Vagina (tissue), 2 donors: Measurements from ENCODE around the gene SNED1. TPM values are rescaled to one million over a fixed set of nuclear protein-coding genes. Genes with fewer than 3 reads are reported as not detected.

Experiments
- DNase-seq, 2 donors: peaks; one replicate each; pipeline ENCODE4 v3.0.0-alpha.2; 2017; ENCODE audit errors: extremely low spot score in 2 of 2
- H3K27ac ChIP-seq: fragments of 200-600 bp; sonication (generic); one replicate; pipeline ENCODE4 v1.5.1; 2019
- H3K27me3 ChIP-seq: fragments of 200-600 bp; sonication (generic); one replicate; pipeline ENCODE4 v1.5.1; 2019
- H3K36me3 ChIP-seq, 2 donors: fragments of 200-600 bp; sonication (generic); one replicate each; pipeline ENCODE4 v1.5.1; 2017 to 2019
- H3K4me1 ChIP-seq: fragments of 200-600 bp; sonication (generic); one replicate; pipeline ENCODE4 v1.5.1; 2019
- H3K4me3 ChIP-seq, 2 donors: fragments of 200-600 bp; sonication (generic); 1 replicate in 1 of 2; 2 replicates in 1 of 2; pipeline ENCODE4 v1.5.1; 2016 to 2019
- H3K9me3 ChIP-seq: fragments of 200-600 bp; sonication (generic); one replicate; pipeline ENCODE4 v1.5.1; 2019
- CTCF ChIP-seq, 3 experiments: fragments of 450-650 bp in 2 of 3; fragments of 200-600 bp in 1 of 3; sonication (generic) in 1 of 3; IDR thresholded peaks; one replicate each; pipeline ENCODE4 v1.5.1; 2017 to 2019; ENCODE audit warnings: antibody characterized with exemption in 3 of 3, mild to moderate bottlenecking in 2 of 3, moderate library complexity in 2 of 3
- POLR2A ChIP-seq, 2 donors: fragments of 450-650 bp; IDR thresholded peaks; one replicate each; pipeline ENCODE4 v1.6.1; 2017; ENCODE audit warnings: antibody characterized with exemption in 2 of 2, mild to moderate bottlenecking in 2 of 2, moderate library complexity in 2 of 2
- POLR2AphosphoS5 ChIP-seq, 2 donors: sonication (generic); formaldehyde crosslinking; IDR thresholded peaks; one replicate each; pipeline ENCODE4 v1.9.0; 2017; ENCODE audit warnings: antibody characterized with exemption in 2 of 2, mild to moderate bottlenecking in 2 of 2, low read depth in 1 of 2; ENCODE audit not compliant: insufficient read depth in 1 of 2
- intact Hi-C: fragments of 100-400 bp; cut with DNase I; formaldehyde crosslinking; loops from one replicate; pipeline ENCODE4 v1.15.1; 2023
- total RNA-seq: library from RNA; depleted of rRNA; stranded (reverse); fragments of >200 nt; gene quantifications from one replicate; pipeline ENCODE4 v1.2.3, GENCODE V29; 2016

Gene SNED1
- total RNA-seq, 1 donor from 2014 or later, result 55.5 TPM

GRCh38 chr2:240952496-240953246, 45.7 kb upstream of the SNED1 start:
- Histone ChIP-seq H3K4me3 (no peak overlapping the region), H3K27me3 (no peaks in the 10 kb centered on the region), H3K9me3 (no peaks in the 10 kb centered on the region), H3K27ac (no peak overlapping the region), H3K36me3 (no peaks in the 10 kb centered on the region), H3K4me1 (peaks cover 3% of the 10 kb centered on the region)
- intact Hi-C loops, result no loop called here
- no peak for TF ChIP-seq POLR2A (IDR thresholded peaks at IDR 0.05)
- peak; percentile 58 to 77 for DNase-seq

- no peaks in the 10 kb centered on the region for H3K27me3 ChIP-seq
- intact Hi-C loops, result no loop called here
- peak; percentile 69 to 74 for DNase-seq
- no peak for TF ChIP-seq POLR2A (IDR thresholded peaks at IDR 0.05)
- H3K9me3 ChIP-seq, result no peaks in the 10 kb centered on the region
- no peak overlapping the region for H3K27ac ChIP-seq
- H3K36me3 ChIP-seq, result no peaks in the 10 kb centered on the region
- H3K4me1 ChIP-seq, result peaks cover 13% of the 10 kb centered on the region
- no peak overlapping the region for H3K4me3 ChIP-seq
Measured at GRCh38 chr2:240953426-240954410, 44.7 kb upstream of the SNED1 start.

GRCh38 chr2:240954436-240955305, 43.7 kb upstream of the SNED1 start:
- peaks cover 21% of the 10 kb centered on the region for H3K4me1 ChIP-seq
- DNase-seq, result peak; percentile 54 to 61
- TF ChIP-seq POLR2A (IDR thresholded peaks at IDR 0.05), result no peak
- no peak for TF ChIP-seq POLR2AphosphoS5 (IDR thresholded peaks at IDR 0.05; ENCODE audit: insufficient read depth in 1 of 2, low read depth in 1 of 2)
- no peak for TF ChIP-seq CTCF (IDR thresholded peaks at IDR 0.05)
- intact Hi-C loops, result no loop called here
- no peaks in the 10 kb centered on the region for H3K27me3 ChIP-seq
- H3K4me3 ChIP-seq, result no peak overlapping the region
- H3K9me3 ChIP-seq, result no peaks in the 10 kb centered on the region
- H3K27ac ChIP-seq, result no peak overlapping the region
- H3K36me3 ChIP-seq, result no peaks in the 10 kb centered on the region

- intact Hi-C loops, result no loop called here
- TF ChIP-seq POLR2AphosphoS5 (IDR thresholded peaks at IDR 0.05; ENCODE audit: insufficient read depth in 1 of 2, low read depth in 1 of 2) (no peak), CTCF (IDR thresholded peaks at IDR 0.05) (no peak), POLR2A (IDR thresholded peaks at IDR 0.05) (no peak)
- Histone ChIP-seq H3K27me3 (no peaks in the 10 kb centered on the region), H3K27ac (no peak overlapping the region), H3K36me3 (no peaks in the 10 kb centered on the region), H3K9me3 (no peaks in the 10 kb centered on the region), H3K4me3 (no peak overlapping the region), H3K4me1 (peaks cover 30% of the 10 kb centered on the region)
- peak; percentile 75 to 91 for DNase-seq
Measured at GRCh38 chr2:240955306-240956170, 42.9 kb upstream of the SNED1 start.

- Histone ChIP-seq H3K4me3 (no peak overlapping the region), H3K36me3 (no peaks in the 10 kb centered on the region), H3K27me3 (no peaks in the 10 kb centered on the region), H3K27ac (no peak overlapping the region), H3K9me3 (no peaks in the 10 kb centered on the region), H3K4me1 (peaks cover 38% of the 10 kb centered on the region)
- DNase-seq, result peak; percentile 79 to 85
- intact Hi-C loops, result no loop called here
- TF ChIP-seq CTCF (IDR thresholded peaks at IDR 0.05), result no peak
- no peak for TF ChIP-seq POLR2A (IDR thresholded peaks at IDR 0.05)
- no peak for TF ChIP-seq POLR2AphosphoS5 (IDR thresholded peaks at IDR 0.05; ENCODE audit: insufficient read depth in 1 of 2, low read depth in 1 of 2)
Measured at GRCh38 chr2:240956171-240956934, 42.1 kb upstream of the SNED1 start.
